Upper lobe of left lung (tissue), 6 donors: ENCODE measurements around the gene EXD3. TPM values are rescaled to one million over a fixed set of nuclear protein-coding genes. Genes with fewer than 3 reads are reported as not detected.

Experiments used
- ATAC-seq, 2 donors: fragments of 200-7000 bp; cut with Tn5 transposase; one replicate each; pipeline ENCODE4 v1.9.1; 2022; ENCODE audit warnings: mild to moderate bottlenecking in 2 of 2, moderate library complexity in 2 of 2; ENCODE audit not compliant: low FRiP score in 2 of 2
- DNase-seq, 2 donors: peaks; one replicate each; pipeline ENCODE4 v3.0.0-alpha.2; 2019 to 2020
- H3K27ac ChIP-seq, 4 donors: fragments of 200-600 bp; sonication (generic); one replicate each; pipeline ENCODE4 v1.5.1; 2016 to 2019
- H3K27me3 ChIP-seq, 4 donors: fragments of 200-600 bp; sonication (generic); one replicate each; pipeline ENCODE4 v1.5.1; 2017 to 2019
- H3K36me3 ChIP-seq, 4 donors: fragments of 200-600 bp; sonication (generic); one replicate each; pipeline ENCODE4 v1.5.1; 2016 to 2019
- H3K4me1 ChIP-seq, 4 donors: fragments of 200-600 bp; sonication (generic); one replicate each; pipeline ENCODE4 v1.5.1; 2018 to 2019
- H3K4me3 ChIP-seq, 4 donors: fragments of 200-600 bp; sonication (generic); one replicate each; pipeline ENCODE4 v1.5.1; 2017 to 2019; ENCODE audit warnings: mild to moderate bottlenecking in 2 of 4, moderate library complexity in 1 of 4
- H3K9me3 ChIP-seq, 4 donors: fragments of 200-600 bp; sonication (generic); one replicate each; pipeline ENCODE4 v1.5.1; 2018 to 2019
- CTCF ChIP-seq, 6 experiments: fragments of 450-650 bp in 4 of 6; fragments of 200-600 bp in 2 of 6; sonication (generic) in 2 of 6; IDR thresholded peaks; one replicate each; pipeline ENCODE4 v1.5.1; 2016 to 2019; ENCODE audit warnings: antibody characterized with exemption in 6 of 6
- EP300 ChIP-seq, 4 donors: sonication (generic); formaldehyde crosslinking; IDR thresholded peaks; one replicate each; pipeline ENCODE4 v1.5.1; 2017; ENCODE audit warnings: antibody characterized with exemption in 4 of 4, control low read depth in 2 of 4
- POLR2A ChIP-seq, 4 donors: fragments of 450-650 bp; IDR thresholded peaks; one replicate each; pipeline ENCODE4 v1.5.1; 2016 to 2017; ENCODE audit warnings: antibody characterized with exemption in 4 of 4, mild to moderate bottlenecking in 2 of 4
- POLR2AphosphoS5 ChIP-seq, 2 donors: sonication (generic); formaldehyde crosslinking; IDR thresholded peaks; one replicate each; pipeline ENCODE4 v1.5.1; 2017; ENCODE audit warnings: antibody characterized with exemption in 2 of 2
- WGBS, 2 donors: methylation state at CpG; one replicate each; pipeline ENCODE4 v1.1.5; 2017 to 2018; 5-methylcytosine and 5-hydroxymethylcytosine counted together
- total RNA-seq, 6 donors: library from RNA; depleted of rRNA in 4 of 6; stranded (reverse); fragments of >200 nt in 4 of 6; gene quantifications; one replicate each; pipeline versions ENCODE4 v1.1.0 to v1.2.1, GENCODE V29; 2016 to 2021
- donor health status: DM: no; HTN: no; CAD: no; lungs with moderate emphysema.
- donor health status: DM: no; HTN: yes; CAD: no; lungs with severe emphysema.

EXD3 gene
- total RNA-seq, 6 donors from 2014 or later = 12.3 to 118 (median 24.8) TPM

- ATAC-seq (no peak), DNase-seq (no peak)
- Histone ChIP-seq H3K27me3 (no peaks in the 10 kb centered on the region), H3K4me3 (no peak overlapping the region), H3K36me3 (no peaks in the 10 kb centered on the region), H3K9me3 (peaks cover 0 to 4% (median 1%) of the 10 kb centered on the region in 4 donors), H3K4me1 (peaks cover 0 to 2% (median 0%) of the 10 kb centered on the region in 4 donors), H3K27ac (no peak overlapping the region)
- TF ChIP-seq CTCF (IDR thresholded peaks at IDR 0.05) (no peak), EP300 (IDR thresholded peaks at IDR 0.05) (no peak)
- WGBS, 2 donors = 76 to 83% methylated on average over 7 of the region's 7 CpGs
Observed at GRCh38 chr9:137339045-137339907, 83.7 kb downstream of the EXD3 start.

GRCh38 chr9:137336735-137337134 lies 86.2 kb downstream of the EXD3 start:
- H3K27me3 ChIP-seq = no peaks in the 10 kb centered on the region
- H3K9me3 ChIP-seq = peaks cover 0 to 4% (median 1%) of the 10 kb centered on the region in 4 donors
- no peak overlapping the region for H3K27ac ChIP-seq
- DNase-seq = no peak
- TF ChIP-seq CTCF (IDR thresholded peaks at IDR 0.05) (no peak), EP300 (IDR thresholded peaks at IDR 0.05) (no peak), POLR2A (IDR thresholded peaks at IDR 0.05) (no peak), POLR2AphosphoS5 (IDR thresholded peaks at IDR 0.05) (no peak)
- H3K4me1 ChIP-seq = peaks cover 0 to 2% (median 0%) of the 10 kb centered on the region in 4 donors
- H3K36me3 ChIP-seq = no peaks in the 10 kb centered on the region
- WGBS, 2 donors = 94 to 95% methylated on average over 2 of the region's 2 CpGs
- no peak for ATAC-seq
- H3K4me3 ChIP-seq = no peak overlapping the region

- H3K27ac ChIP-seq = no peak overlapping the region
- DNase-seq = no peak
- H3K4me1 ChIP-seq = no peaks in the 10 kb centered on the region
- TF ChIP-seq CTCF (IDR thresholded peaks at IDR 0.05) (no peak), EP300 (IDR thresholded peaks at IDR 0.05) (no peak), POLR2A (IDR thresholded peaks at IDR 0.05) (no peak), POLR2AphosphoS5 (IDR thresholded peaks at IDR 0.05) (no peak)
- ATAC-seq = peak in 1 of 2 donors; percentile 15
- H3K4me3 ChIP-seq = no peak overlapping the region
- no peaks in the 10 kb centered on the region for H3K36me3 ChIP-seq
- no peaks in the 10 kb centered on the region for H3K27me3 ChIP-seq
- H3K9me3 ChIP-seq = peaks cover 0 to 4% (median 1%) of the 10 kb centered on the region in 4 donors
- WGBS, 2 donors = 75 to 83% methylated on average over 14 to 21 of the region's 21 CpGs
Observed at GRCh38 chr9:137333016-137333671, 89.8 kb downstream of the EXD3 start.

GRCh38 chr9:137331929-137332328 lies 91.0 kb downstream of the EXD3 start:
- Histone ChIP-seq H3K4me1 (no peaks in the 10 kb centered on the region), H3K36me3 (no peaks in the 10 kb centered on the region), H3K9me3 (peaks cover 0 to 3% (median under 1%) of the 10 kb centered on the region in 4 donors), H3K4me3 (no peak overlapping the region), H3K27ac (no peak overlapping the region), H3K27me3 (no peaks in the 10 kb centered on the region)
- DNase-seq = no peak
- TF ChIP-seq EP300 (IDR thresholded peaks at IDR 0.05) (no peak), POLR2AphosphoS5 (IDR thresholded peaks at IDR 0.05) (no peak), CTCF (IDR thresholded peaks at IDR 0.05) (no peak), POLR2A (IDR thresholded peaks at IDR 0.05) (no peak)
- no peak for ATAC-seq
- WGBS, 2 donors = 95 to 99% methylated on average over 9 of the region's 9 CpGs
